Neural progenitor cell (in vitro differentiated cells): ENCODE data around the gene PI16.

Source experiments
- CTCF ChIP-seq: fragments of 200-600 bp; sonication (generic); IDR thresholded peaks from 2 replicates; pipeline ENCODE4 v1.5.1; 2017; ENCODE audit warnings: antibody characterized with exemption, mild to moderate bottlenecking
- EZH2phosphoT487 ChIP-seq: fragments of 200-600 bp; sonication (generic); IDR thresholded peaks from 2 replicates; pipeline ENCODE4 v1.6.1; 2017; ENCODE audit warnings: antibody characterized with exemption

GRCh38 chr6:36944650-36945049, 9.9 kb upstream of the PI16 start:
- TF ChIP-seq EZH2phosphoT487 = no peak
- TF ChIP-seq CTCF = no peak
